IMR-90 (cell line): Measurements from ENCODE around the gene HYAL1. TPM values are rescaled to one million over a fixed set of nuclear protein-coding genes. Genes with fewer than 3 reads are reported as not detected.

Experiments
- ATAC-seq: fragments of 200-7000 bp; cut with Tn5 transposase; 2 replicates; pipeline ENCODE4 v1.9.1; 2020; ENCODE audit warnings: low read depth, mild to moderate bottlenecking, moderate library complexity
- BruUV-seq: library from RNA; stranded (reverse); fragments of 400-500 nt; replicated peaks from 2 replicates; lab custom pipeline; 2021; lab: Mats Ljungman, UMichigan
- CTCF ChIA-PET: fragments of 300-600 bp; formaldehyde crosslinking; extraction: SDS; loops from one replicate; lab custom pipeline; 2021; ENCODE audit warnings: antibody characterized with exemption; lab: Yijun Ruan, JAX
- POLR2A ChIA-PET: fragments of 300-600 bp; sonication (Branson Sonifier 250); formaldehyde crosslinking; loops from one replicate; lab custom pipeline; 2022; ENCODE audit warnings: antibody characterized with exemption; ENCODE audit not compliant: unreplicated experiment; lab: Charles Lee
- DNase-seq: peaks from one replicate; pipeline ENCODE4 v3.0.0; 2013
- H2AFZ ChIP-seq: replicated peaks from 2 replicates; pipeline ENCODE3; 2013; ENCODE audit warnings: low read length, mild to moderate bottlenecking; ENCODE audit not compliant: poor library complexity
- H2AK5ac ChIP-seq: 2 replicates; pipeline ENCODE4 v1.6.1; 2013; ENCODE audit warnings: low read depth, low read length, inconsistent platforms
- H2AK9ac ChIP-seq: replicated peaks from 2 replicates; pipeline ENCODE3; 2013; ENCODE audit warnings: mild to moderate bottlenecking, low read depth, low read length, moderate library complexity; ENCODE audit not compliant: poor library complexity
- H2BK120ac ChIP-seq: 2 replicates; pipeline ENCODE4 v1.6.1; 2013; ENCODE audit warnings: low read depth, low read length, inconsistent platforms
- H2BK15ac ChIP-seq: 3 replicates; pipeline ENCODE4 v1.6.1; 2013; ENCODE audit warnings: low read depth, low read length, inconsistent platforms
- H2BK20ac ChIP-seq: 2 replicates; pipeline ENCODE4 v1.6.1; 2013; ENCODE audit warnings: low read depth, mild to moderate bottlenecking, inconsistent platforms, low read length, moderate library complexity
- H2BK5ac ChIP-seq: 2 replicates; pipeline ENCODE4 v1.6.1; 2013; ENCODE audit warnings: mild to moderate bottlenecking, low read depth, low read length, inconsistent platforms; ENCODE audit not compliant: poor library complexity, severe bottlenecking
- H3K14ac ChIP-seq: replicated peaks from 2 replicates; pipeline ENCODE4 v1.6.1; 2013; ENCODE audit warnings: low read depth, low read length, inconsistent platforms
- H3K18ac ChIP-seq: 2 replicates; pipeline ENCODE4 v1.6.1; 2013; ENCODE audit warnings: low read depth, low read length, control low read depth
- H3K23ac ChIP-seq: 2 replicates; pipeline ENCODE4 v1.6.1; 2013; ENCODE audit warnings: low read depth, low read length, inconsistent platforms
- H3K27ac ChIP-seq: 2 replicates; pipeline ENCODE4 v1.5.1; 2013; ENCODE audit warnings: mild to moderate bottlenecking, control low read depth, low read length; ENCODE audit not compliant: insufficient read depth
- H3K27me3 ChIP-seq: 2 replicates; pipeline ENCODE4 v1.6.1; 2013; ENCODE audit warnings: low read length; ENCODE audit not compliant: control insufficient read depth, insufficient read depth
- H3K36me3 ChIP-seq: 2 replicates; pipeline ENCODE4 v1.6.1; 2013; ENCODE audit warnings: low read length, mixed read lengths; ENCODE audit not compliant: control insufficient read depth, insufficient read depth
- H3K4ac ChIP-seq: 2 replicates; pipeline ENCODE4 v1.6.1; 2013; ENCODE audit warnings: low read depth, low read length, inconsistent platforms
- H3K4me1 ChIP-seq: 2 replicates; pipeline ENCODE4 v1.6.1; 2013; ENCODE audit warnings: low read length, mixed read lengths; ENCODE audit not compliant: control insufficient read depth, insufficient read depth
- H3K4me2 ChIP-seq: 2 replicates; pipeline ENCODE4 v1.6.1; 2013; ENCODE audit warnings: low read depth, mild to moderate bottlenecking, control low read depth, low read length, moderate library complexity
- H3K4me3 ChIP-seq: 2 replicates; pipeline ENCODE4 v1.5.1; 2013; ENCODE audit warnings: low read depth, mild to moderate bottlenecking, control low read depth, low read length, moderate library complexity; ENCODE audit not compliant: insufficient read depth
- H3K56ac ChIP-seq: 2 replicates; pipeline ENCODE4 v1.6.1; 2013; ENCODE audit warnings: low read length, inconsistent platforms; ENCODE audit not compliant: insufficient read depth; ENCODE audit errors: extremely low read depth
- H3K79me1 ChIP-seq, 2 experiments: 2 replicates each; pipeline ENCODE4 v1.6.1; 2013; ENCODE audit warnings: low read length in 2 of 2, inconsistent platforms in 1 of 2, low read depth in 1 of 2
- H3K9ac ChIP-seq: 2 replicates; pipeline ENCODE4 v1.6.1; 2013; ENCODE audit warnings: low read depth, low read length, control low read depth
- H3K9me1 ChIP-seq: 2 replicates; pipeline ENCODE4 v1.6.1; 2013; ENCODE audit warnings: low read length, inconsistent platforms; ENCODE audit not compliant: insufficient read depth
- H3K9me3 ChIP-seq: 2 replicates; pipeline ENCODE4 v1.6.1; 2013; ENCODE audit warnings: low read length; ENCODE audit not compliant: control insufficient read depth, insufficient read depth
- H4K20me1 ChIP-seq: 2 replicates; pipeline ENCODE4 v1.6.1; 2013; ENCODE audit warnings: low read length, inconsistent platforms; ENCODE audit not compliant: insufficient read depth
- H4K5ac ChIP-seq: 2 replicates; pipeline ENCODE4 v1.6.1; 2013; ENCODE audit warnings: mild to moderate bottlenecking, low read depth, low read length, control low read depth
- H4K8ac ChIP-seq, 2 experiments: 2 replicates each; pipeline ENCODE4 v1.6.1; 2013; ENCODE audit warnings: low read depth in 2 of 2, low read length in 2 of 2, control low read depth in 1 of 2, inconsistent platforms in 1 of 2
- H4K91ac ChIP-seq: 2 replicates; pipeline ENCODE4 v1.6.1; 2013; ENCODE audit warnings: low read depth, low read length, inconsistent platforms; ENCODE audit not compliant: insufficient read depth
- BHLHE40 ChIP-seq: fragments of 150-350 bp; IDR thresholded peaks from 2 replicates; pipeline ENCODE4 v1.6.1; 2016; ENCODE audit warnings: mild to moderate bottlenecking, low read depth, low read length
- MAZ ChIP-seq: IDR thresholded peaks from 2 replicates; pipeline ENCODE4 v1.6.1; 2012; ENCODE audit warnings: low read depth, mild to moderate bottlenecking, low read length, improper control_type of control experiment, moderate library complexity, borderline replicate concordance
- MXI1 ChIP-seq: IDR thresholded peaks from 2 replicates; pipeline ENCODE4 v1.6.1; 2012; ENCODE audit warnings: low read depth, mild to moderate bottlenecking, low read length, moderate library complexity, borderline replicate concordance
- NFE2L2 ChIP-seq: fragments of 150-350 bp; IDR thresholded peaks from 2 replicates; pipeline ENCODE4 v1.6.1; 2016; ENCODE audit warnings: low read depth, mild to moderate bottlenecking, low read length
- RAD21 ChIP-seq: IDR thresholded peaks from 2 replicates; pipeline ENCODE4 v1.6.1; 2012; ENCODE audit warnings: low read length, improper control_type of control experiment
- RFX5 ChIP-seq: IDR thresholded peaks from 2 replicates; pipeline ENCODE4 v1.8.0; 2012; ENCODE audit warnings: low read depth, mild to moderate bottlenecking, low read length, moderate library complexity
- WGBS, 2 experiments: methylation state at CpG; one replicate each; pipeline versions ENCODE4 v1.1.5 to v1.1.7; 2013; ENCODE audit warnings: missing lambda C conversion rate in 2 of 2; ENCODE audit not compliant: insufficient read length in 1 of 2; ENCODE audit errors: extremely low coverage in 2 of 2; 5-methylcytosine and 5-hydroxymethylcytosine counted together
- dilution Hi-C: fragments of 300-500 bp; cut with HindIII; formaldehyde crosslinking; loops from one replicate; pipeline ENCODE4 v1.14.3; 2018; ENCODE audit warnings: low sequenced_read_pairs; ENCODE audit not compliant: unreplicated experiment
- in situ Hi-C: fragments of 300-500 bp; cut with MboI; formaldehyde crosslinking; loops from 3 replicates; pipeline ENCODE4 v1.14.3; 2019; ENCODE audit warnings: low sequenced_read_pairs, inconsistent platforms, mixed read lengths
- intact Hi-C: fragments of 100-400 bp; cut with micrococcal nuclease; formaldehyde crosslinking; loops from 2 replicates; pipeline ENCODE4 v1.10.0; 2022
- polyA plus RNA-seq, 3 experiments: library from polyadenylated mRNA; depleted of rRNA; stranded (reverse); fragments of >200 nt; gene quantifications; 2 replicates each; pipeline ENCODE4 v1.2.3, GENCODE V29; 2012; ENCODE audit warnings: low replicate concordance in 1 of 3
- total RNA-seq: library from RNA; depleted of rRNA; stranded (reverse); fragments of >200 nt; gene quantifications from 2 replicates; pipeline ENCODE4 v1.2.3, GENCODE V29; 2012
- TF ChIP-seq, protein P1 (sequence below): fragments of 150-350 bp; IDR thresholded peaks from 2 replicates; pipeline ENCODE4 v1.6.1; 2017; ENCODE audit warnings: mild to moderate bottlenecking, antibody characterized with exemption, low read length, low read depth

Gene HYAL1
- total and polyA plus RNA-seq, 2 of the 4 experiments (the other 2 are of a cell fraction), result 0.32 to 0.36 TPM

- 2% methylated on average over 31 of the region's 64 CpGs; no CpG with 5 or more reads in 1 of the 2 experiments for WGBS, 2 experiments
- peak within 1 kb of the TSS; percentile 86 for H3K18ac ChIP-seq
- intact Hi-C loops (no loop called here), dilution Hi-C loops (no loop called here), in situ Hi-C loops (no loop called here)
- peak within 1 kb of the TSS; percentile 37; the same call in 1 of the 2 replicates for H2BK20ac ChIP-seq
- no peaks in the 10 kb centered on the region for H3K9me3 ChIP-seq
- peaks cover 23 to 48% of the 10 kb centered on the region in 2 experiments for H3K79me1 ChIP-seq
- H2AK9ac ChIP-seq, result peak within 1 kb of the TSS; percentile 90
- H3K9me1 ChIP-seq, result peaks cover 4% of the 10 kb centered on the region; the same call in 1 of the 2 replicates
- H3K4me2 ChIP-seq, result peak within 1 kb of the TSS; percentile 91
- TF ChIP-seq BHLHE40 (no peak), RFX5 (0 out of 2 replicates have a peak, but pooled peaks have one; percentile 4), RAD21 (no peak), MXI1 (peak; percentile 26), NFE2L2 (no peak), MAZ (peak; percentile 53; the same call in 1 of the 2 replicates)
- TF ChIP-seq, protein P1, sequence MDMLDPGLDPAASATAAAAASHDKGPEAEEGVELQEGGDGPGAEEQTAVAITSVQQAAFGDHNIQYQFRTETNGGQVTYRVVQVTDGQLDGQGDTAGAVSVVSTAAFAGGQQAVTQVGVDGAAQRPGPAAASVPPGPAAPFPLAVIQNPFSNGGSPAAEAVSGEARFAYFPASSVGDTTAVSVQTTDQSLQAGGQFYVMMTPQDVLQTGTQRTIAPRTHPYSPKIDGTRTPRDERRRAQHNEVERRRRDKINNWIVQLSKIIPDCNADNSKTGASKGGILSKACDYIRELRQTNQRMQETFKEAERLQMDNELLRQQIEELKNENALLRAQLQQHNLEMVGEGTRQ, result peak; percentile 14; the same call in 1 of the 2 replicates
- H3K27me3 ChIP-seq, result no peaks in the 10 kb centered on the region
- ChIA-PET POLR2A (interaction anchor here (0.8 kb wide), 1 partner anchor 10 kb away, joined by 4 read pairs; the partner anchor contains the start of gene RASSF1), CTCF (interaction anchor here (1.2 kb wide), 1 partner anchor 191 kb away, joined by 5 read pairs; no protein-coding TSS in a partner anchor)
- peak within 1 kb of the TSS; percentile 94 for H3K9ac ChIP-seq
- H4K20me1 ChIP-seq, result peaks cover 23% of the 10 kb centered on the region
- peak; percentile 92 for ATAC-seq
- peaks cover 32% of the 10 kb centered on the region for H3K36me3 ChIP-seq
- peak within 1 kb of the TSS; percentile 91 for H3K27ac ChIP-seq
- peak; percentile 90 for DNase-seq
- H3K4me3 ChIP-seq, result peak within 1 kb of the TSS; percentile 73
- peak within 1 kb of the TSS; percentile 97 for H3K14ac ChIP-seq
- H2AFZ ChIP-seq, result peak within 1 kb of the TSS; percentile 93
- H3K4ac ChIP-seq, result peak within 1 kb of the TSS; percentile 97
- peak within 1 kb of the TSS; percentile 72 for H2AK5ac ChIP-seq
- H2BK120ac ChIP-seq, result peak within 1 kb of the TSS; percentile 87
- H4K8ac ChIP-seq, result peak within 1 kb of the TSS; percentile 72 to 100
- BruUV-seq, result no TSS peak
- peak within 1 kb of the TSS; percentile 87 for H4K5ac ChIP-seq
- peak within 1 kb of the TSS; percentile 83 for H3K56ac ChIP-seq
- peak within 1 kb of the TSS; percentile 97 for H4K91ac ChIP-seq
- peak within 1 kb of the TSS; percentile 50; the same call in 1 of the 3 replicates for H2BK15ac ChIP-seq
- H3K4me1 ChIP-seq, result peaks cover 11% of the 10 kb centered on the region
- peak within 1 kb of the TSS; percentile 91 for H2BK5ac ChIP-seq
- H3K23ac ChIP-seq, result peak within 1 kb of the TSS; percentile 85
Observed at GRCh38 chr3:50350527-50351322, 47.4 kb upstream of the HYAL1 start, which contains the start of the genes CYB561D2 and NPRL2. TSS of gene CYB561D2 (plus strand) at chr3:50350862. CDS start at chr3:50351434, 572 bp downstream. TSS of gene NPRL2 (minus strand) at chr3:50350775. CDS start at chr3:50350652, 123 bp downstream.
